Mucosa of rectum (tissue), 2 donors: ENCODE results near the gene USE1.
A peak's percentile ranks its signal among the peaks of the same experiment; 100 is the strongest.

Source experiments
- H3K27ac ChIP-seq, 2 donors: one replicate each; pipeline ENCODE4 v1.7.0; 2013; ENCODE audit warnings: inconsistent platforms in 2 of 2, low read depth in 2 of 2, low read length in 2 of 2
- H3K27me3 ChIP-seq, 2 donors: one replicate each; pipeline ENCODE4 v1.7.0; 2013; ENCODE audit warnings: low read length in 2 of 2; ENCODE audit not compliant: control insufficient read depth in 2 of 2, insufficient read depth in 2 of 2
- H3K36me3 ChIP-seq, 2 donors: one replicate each; pipeline ENCODE4 v1.7.0; 2013; ENCODE audit warnings: low read length in 2 of 2; ENCODE audit not compliant: control insufficient read depth in 2 of 2, insufficient read depth in 2 of 2
- H3K4me1 ChIP-seq, 2 donors: one replicate each; pipeline ENCODE4 v1.7.0; 2013; ENCODE audit warnings: low read length in 2 of 2, mild to moderate bottlenecking in 1 of 2; ENCODE audit not compliant: control insufficient read depth in 2 of 2, insufficient read depth in 2 of 2
- H3K4me3 ChIP-seq, 2 donors: one replicate each; pipeline ENCODE4 v1.7.0; 2013; ENCODE audit warnings: low read length in 2 of 2
- H3K9ac ChIP-seq, 2 donors: one replicate each; pipeline ENCODE4 v1.7.0; 2013; ENCODE audit warnings: low read length in 2 of 2, low read depth in 1 of 2, mild to moderate bottlenecking in 1 of 2
- H3K9me3 ChIP-seq, 2 donors: one replicate each; pipeline ENCODE4 v1.7.0; 2013; ENCODE audit warnings: low read length in 2 of 2; ENCODE audit not compliant: control insufficient read depth in 2 of 2
- donor health status: healthy.
- donor health status: Normal muscosa, but diverticular disease.

Gene USE1

GRCh38 chr19:17259118-17259780 is 44.1 kb downstream of the USE1 start:
- no peak overlapping the region for H3K9ac ChIP-seq
- no peaks in the 10 kb centered on the region for H3K36me3 ChIP-seq
- no peak overlapping the region for H3K27ac ChIP-seq
- no peaks in the 10 kb centered on the region for H3K27me3 ChIP-seq
- H3K4me1 ChIP-seq, result peaks cover 0 to 2% of the 10 kb centered on the region in 2 donors
- H3K4me3 ChIP-seq, result no peak overlapping the region
- no peaks in the 10 kb centered on the region for H3K9me3 ChIP-seq

GRCh38 chr19:17259934-17260333 is 44.8 kb downstream of the USE1 start:
- no peak overlapping the region for H3K4me3 ChIP-seq

GRCh38 chr19:17260842-17261325 is 45.7 kb downstream of the USE1 start:
- H3K27me3 ChIP-seq, result no peaks in the 10 kb centered on the region
- no peak overlapping the region for H3K4me3 ChIP-seq
- peaks cover 0 to 2% of the 10 kb centered on the region in 2 donors for H3K4me1 ChIP-seq
- no peak overlapping the region for H3K9ac ChIP-seq
- H3K36me3 ChIP-seq, result no peaks in the 10 kb centered on the region
- H3K27ac ChIP-seq, result no peak overlapping the region
- H3K9me3 ChIP-seq, result no peaks in the 10 kb centered on the region

More at GRCh38 chr19:17259934-17260333, 44.8 kb downstream of the USE1 start:
- Histone ChIP-seq H3K36me3 (no peaks in the 10 kb centered on the region), H3K9ac (no peak overlapping the region), H3K27ac (no peak overlapping the region), H3K27me3 (no peaks in the 10 kb centered on the region), H3K9me3 (no peaks in the 10 kb centered on the region), H3K4me1 (peaks cover 0 to 2% of the 10 kb centered on the region in 2 donors)

DNA sequence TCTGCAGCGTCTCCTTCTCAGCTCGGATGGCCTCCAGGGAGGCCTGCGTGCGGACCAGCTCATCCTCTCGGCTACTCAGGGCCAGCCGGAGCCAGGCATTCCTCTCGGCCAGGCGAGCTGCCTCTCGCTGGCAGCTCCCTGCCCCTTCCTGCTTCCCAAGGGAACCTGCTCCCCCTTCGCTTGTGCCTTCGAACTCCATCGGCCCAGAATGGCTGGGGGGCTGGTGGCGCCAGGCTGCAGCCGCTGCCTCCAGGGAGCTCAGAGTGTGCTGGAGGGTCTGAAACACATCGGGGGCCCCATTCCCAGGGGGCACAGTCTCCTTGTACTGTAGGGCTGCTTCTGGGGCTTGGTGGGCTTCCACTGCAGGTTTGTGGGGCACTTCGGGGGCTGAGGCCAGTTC is 47.4 kb downstream of the USE1 start:
- no peaks in the 10 kb centered on the region for H3K9me3 ChIP-seq
- no peak overlapping the region for H3K4me3 ChIP-seq
- H3K27me3 ChIP-seq, result no peaks in the 10 kb centered on the region
- H3K27ac ChIP-seq, result no peak overlapping the region
- H3K4me1 ChIP-seq, result peaks cover 0 to 2% of the 10 kb centered on the region in 2 donors
- H3K9ac ChIP-seq, result no peak overlapping the region
- H3K36me3 ChIP-seq, result no peaks in the 10 kb centered on the region

DNA sequence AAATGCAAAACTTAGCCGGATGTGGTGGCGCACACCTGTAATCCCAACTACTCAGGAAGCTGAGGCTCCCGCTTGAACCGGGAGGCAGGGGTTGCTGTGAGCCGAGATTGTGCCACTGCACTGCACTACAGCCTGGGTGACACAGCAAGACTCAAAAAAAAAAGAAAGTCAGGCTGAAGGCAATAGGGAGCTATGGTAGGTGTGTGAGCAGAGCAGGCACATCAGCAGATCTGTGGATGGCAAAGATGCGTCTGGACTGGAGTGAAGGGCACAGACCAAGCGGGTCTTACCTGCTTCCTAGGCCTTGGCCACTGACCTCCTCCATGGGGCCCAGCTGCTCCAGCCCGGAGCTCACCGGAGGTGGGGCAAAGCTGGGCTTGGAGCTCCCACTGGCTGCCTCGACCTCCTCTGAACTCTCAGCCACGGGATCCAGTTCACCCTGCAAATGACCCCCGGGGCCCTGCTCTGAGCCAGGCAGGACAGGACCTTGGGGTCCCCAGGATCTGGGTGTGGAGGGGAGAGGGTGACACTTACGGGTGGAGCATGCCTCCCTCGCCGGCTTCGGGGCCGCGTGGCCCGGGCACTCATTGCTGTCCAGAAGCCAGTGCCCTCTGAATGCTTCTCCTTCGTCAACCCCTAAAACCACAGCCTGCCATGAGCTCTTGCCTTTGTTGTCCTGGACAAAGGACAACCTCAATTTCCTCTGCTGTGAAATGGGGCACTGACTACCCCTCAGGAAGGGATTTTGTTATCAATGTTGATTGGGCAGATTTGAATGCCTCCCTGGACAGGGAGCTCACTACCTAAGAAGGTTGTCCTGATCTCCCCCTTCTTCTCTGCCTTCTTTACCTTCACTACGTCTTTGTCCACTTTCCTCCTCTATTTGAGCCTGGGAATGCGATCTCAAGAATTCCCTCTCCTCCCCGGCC is 48.8 kb downstream of the USE1 start:
- H3K9ac ChIP-seq, result no peak overlapping the region
- no peaks in the 10 kb centered on the region for H3K9me3 ChIP-seq
- H3K27me3 ChIP-seq, result no peaks in the 10 kb centered on the region
- H3K4me1 ChIP-seq, result peaks cover 7% of the 10 kb centered on the region in 2 donors
- H3K4me3 ChIP-seq, result peak overlapping the region in 1 of 2 donors; percentile 33
- H3K27ac ChIP-seq, result peak overlapping the region in 1 of 2 donors; percentile 9
- peaks cover 0 to 1% of the 10 kb centered on the region in 2 donors for H3K36me3 ChIP-seq

GRCh38 chr19:17264641-17264979 is 49.5 kb downstream of the USE1 start, which contains the start of gene USHBP1:
USHBP1 (minus strand) TSS chr19:17264745; CDS start chr19:17264299, 446 bp downstream.
- Histone ChIP-seq H3K27ac (peak within 1 kb of the TSS in 1 of 2 donors; percentile 9), H3K9ac (no peak within 1 kb of the TSS), H3K9me3 (no peaks in the 10 kb centered on the region), H3K4me3 (peak within 1 kb of the TSS in 1 of 2 donors; percentile 33), H3K4me1 (peaks cover 7% of the 10 kb centered on the region in 2 donors), H3K36me3 (peaks cover 0 to 4% of the 10 kb centered on the region in 2 donors), H3K27me3 (no peaks in the 10 kb centered on the region)

- Histone ChIP-seq H3K27me3 (no peaks in the 10 kb centered on the region), H3K36me3 (peaks cover under 1 to 8% of the 10 kb centered on the region in 2 donors), H3K9me3 (no peaks in the 10 kb centered on the region), H3K9ac (no peak overlapping the region), H3K27ac (no peak overlapping the region), H3K4me1 (peaks cover 6 to 7% of the 10 kb centered on the region in 2 donors), H3K4me3 (no peak overlapping the region)
Observed at GRCh38 chr19:17266026-17266425, 50.9 kb downstream of the USE1 start.

DNA sequence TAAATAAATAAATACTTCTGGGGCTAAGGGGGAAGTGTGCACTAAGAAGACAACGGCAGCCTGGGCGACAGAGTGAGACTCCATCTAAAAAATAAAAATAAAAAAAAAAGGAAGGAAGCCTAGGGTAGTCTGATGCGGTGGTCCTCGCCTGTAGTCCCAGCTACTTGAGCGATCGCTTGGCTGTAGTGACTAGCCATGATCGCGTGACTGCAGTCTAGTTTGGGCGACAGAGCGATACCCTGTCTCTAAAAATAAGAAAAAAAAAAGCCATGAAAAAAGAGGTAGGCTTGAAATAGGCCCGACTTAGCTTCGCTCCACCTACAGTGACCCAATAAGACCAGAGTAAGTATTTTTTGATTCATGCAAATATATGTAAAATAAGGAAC is 51.4 kb downstream of the USE1 start:
- peak overlapping the region; percentile 14 to 43 for H3K4me3 ChIP-seq
- no peak overlapping the region for H3K27ac ChIP-seq
- H3K27me3 ChIP-seq, result no peaks in the 10 kb centered on the region
- peaks cover 5 to 7% of the 10 kb centered on the region in 2 donors for H3K4me1 ChIP-seq
- no peaks in the 10 kb centered on the region for H3K9me3 ChIP-seq
- H3K9ac ChIP-seq, result no peak overlapping the region
- peaks cover 6 to 14% of the 10 kb centered on the region in 2 donors for H3K36me3 ChIP-seq

- peak within 1 kb of the TSS; percentile 71 to 88 for H3K9ac ChIP-seq
- H3K9me3 ChIP-seq, result no peaks in the 10 kb centered on the region
- peak within 1 kb of the TSS; percentile 53 to 70 for H3K27ac ChIP-seq
- H3K36me3 ChIP-seq, result peaks cover 6 to 16% of the 10 kb centered on the region in 2 donors
- no peaks in the 10 kb centered on the region for H3K27me3 ChIP-seq
- peak within 1 kb of the TSS; percentile 97 to 98 for H3K4me3 ChIP-seq
- H3K4me1 ChIP-seq, result peaks cover 5 to 7% of the 10 kb centered on the region in 2 donors
Observed at GRCh38 chr19:17266975-17267788, 52.0 kb downstream of the USE1 start, which contains the start of gene BABAM1. BABAM1 (plus strand) TSS chr19:17267443; CDS start chr19:17268807, 1,364 bp downstream.
